Measurements from ENCODE around the gene STK38L.

- TF ChIP-seq POLR2AphosphoS5 (IDR thresholded peaks at IDR 0.05): no peak
- TF ChIP-seq CTCF (IDR thresholded peaks at IDR 0.05): no peak
- TF ChIP-seq POLR2A (IDR thresholded peaks at IDR 0.05): no peak
- TF ChIP-seq EP300 (IDR thresholded peaks at IDR 0.05): no peak
Observed at GRCh38 chr12:27290501-27291168, 46.5 kb downstream of the STK38L start.
